Sciatic nerve (tissue), 2 donors: Measurements from ENCODE around the gene TM4SF4. TPM values are rescaled to one million over a fixed set of nuclear protein-coding genes. Genes with fewer than 3 reads are reported as not detected.
A peak's percentile ranks its signal among the peaks of the same experiment; 100 is the strongest.
"Not testable (repeated sequence)": the region's sequence is repeated elsewhere in the genome, so short reads cannot be mapped to it uniquely, and the experiment has no call there.

Experiments
- ATAC-seq: fragments of 200-7000 bp; cut with Tn5 transposase; one replicate; pipeline ENCODE4 v1.9.1; 2020; ENCODE audit warnings: mild to moderate bottlenecking, moderate library complexity
- DNase-seq: peaks from one replicate; pipeline ENCODE4 v3.0.0-alpha.2; 2020; ENCODE audit warnings: low spot score
- intact Hi-C: fragments of 100-400 bp; cut with DNase I; formaldehyde crosslinking; loops from one replicate; pipeline ENCODE4 v1.14.2; 2022
- total RNA-seq: library from RNA; stranded (reverse); fragmentation: NEBNext Ultra II Directional; extraction: Animal tissue kit (Norgen Biotek cat#: 25700); gene quantifications from one replicate; pipeline ENCODE4 v1.2.1, GENCODE V29; 2021
- donor health status: DM: no; HTN: no; CAD: no.
- donor health status: DM: no; HTN: no; CAD: no.

TM4SF4 gene
- total RNA-seq, result not detected

GRCh38 chr3:149474250-149474817, at the start of gene TM4SF4:
Gene TM4SF4 (plus strand): TSS chr3:149474697. CDS start chr3:149474878, 181 bp downstream.
- intact Hi-C loops, result loop anchor here (10.0 kb wide), 1 partner anchor 50 kb away; no protein-coding TSS in a partner anchor
- ATAC-seq, result no peak
- DNase-seq, result no peak

DNA sequence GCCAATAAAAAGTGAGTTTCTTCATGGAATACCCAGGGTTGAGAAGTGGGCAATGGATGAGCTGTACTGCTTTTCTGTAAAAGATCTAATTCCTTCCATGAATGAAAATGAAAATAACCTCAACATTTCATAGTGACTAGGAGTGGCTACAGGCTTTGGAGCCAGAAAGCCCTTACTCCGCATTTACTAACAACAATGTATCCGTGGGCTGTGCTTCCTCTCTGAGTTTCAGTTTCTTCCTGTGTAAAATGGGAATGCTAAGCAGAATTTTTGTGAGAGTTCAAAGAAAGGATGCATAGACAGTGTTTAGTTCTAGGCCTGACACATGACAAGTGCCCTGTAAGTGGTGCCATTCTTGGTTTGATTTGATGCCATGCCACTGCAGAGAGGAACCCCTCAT, 49.6 kb upstream of the TM4SF4 start:
- intact Hi-C loops, result loop anchor here (10.0 kb wide), 1 partner anchor 50 kb away; the partner anchor contains the start of gene TM4SF4
- ATAC-seq, result peak; percentile 55
- no peak for DNase-seq

DNA sequence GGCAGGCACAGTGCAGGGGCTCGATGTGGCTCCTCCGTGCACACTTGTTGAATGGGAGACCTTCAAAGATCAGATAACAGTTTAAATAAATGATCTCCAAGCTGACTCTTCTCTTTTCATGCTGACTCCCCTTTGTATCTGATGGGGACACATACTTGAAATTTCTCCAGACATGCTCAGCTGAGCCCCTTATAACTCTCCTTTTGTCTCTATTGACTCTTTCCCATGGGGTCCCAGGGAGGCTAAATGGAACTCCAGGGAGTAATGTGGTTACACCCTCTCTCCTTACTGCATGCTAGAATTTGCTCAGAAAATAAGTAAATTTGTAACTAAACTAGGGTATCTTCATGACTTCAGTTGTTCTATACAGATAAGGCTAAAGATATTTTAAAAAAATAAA, 48.2 kb upstream of the TM4SF4 start:
- DNase-seq, result no peak
- ATAC-seq, result no peak
- intact Hi-C loops, result loop anchor here (10.0 kb wide), 1 partner anchor 48 kb away; the partner anchor contains the start of gene TM4SF4

GRCh38 chr3:149428087-149428486, 46.4 kb upstream of the TM4SF4 start:
- DNase-seq (no peak), ATAC-seq (no peak)
- intact Hi-C loops, result loop anchor here (10.0 kb wide), 1 partner anchor 47 kb away; the partner anchor contains the start of gene TM4SF4

GRCh38 chr3:149430216-149430615, 44.3 kb upstream of the TM4SF4 start:
- ATAC-seq (no peak), DNase-seq (no peak)

DNA sequence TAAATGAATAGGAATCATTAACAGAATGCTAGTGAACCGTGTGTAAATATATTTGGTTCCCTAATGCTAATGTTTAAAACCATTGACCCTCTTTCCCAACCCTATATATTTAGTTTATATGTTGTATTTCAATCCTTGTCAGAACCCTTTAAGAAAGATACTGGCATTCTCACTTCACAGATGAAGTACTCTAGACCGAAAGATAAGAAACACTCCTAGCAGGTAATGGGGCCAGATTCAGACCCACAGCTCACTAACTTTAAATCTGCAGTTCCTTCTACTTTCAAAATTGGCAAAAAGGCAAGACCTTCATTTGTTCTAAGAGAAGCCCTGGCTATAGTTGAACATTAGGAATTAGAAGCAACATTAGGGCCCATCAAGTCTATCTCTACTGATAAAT, 42.3 kb upstream of the TM4SF4 start:
- ATAC-seq, result no peak
- no peak for DNase-seq
- intact Hi-C loops, result no loop called here

More at GRCh38 chr3:149430216-149430615, 44.3 kb upstream of the TM4SF4 start:
- intact Hi-C loops, result no loop called here

- intact Hi-C loops, result loop anchor here (5.0 kb wide), 1 partner anchor 521 kb away; no protein-coding TSS in a partner anchor
- ATAC-seq, result no peak
Measured at GRCh38 chr3:149435996-149436885, 38.3 kb upstream of the TM4SF4 start.

GRCh38 chr3:149437286-149437685, 37.2 kb upstream of the TM4SF4 start:
- ATAC-seq (no peak), DNase-seq (no peak)
- intact Hi-C loops, result loop anchor here (5.0 kb wide), 1 partner anchor 520 kb away; no protein-coding TSS in a partner anchor

More at GRCh38 chr3:149435996-149436885, 38.3 kb upstream of the TM4SF4 start:
- no peak for DNase-seq

- ATAC-seq, result no peak
- intact Hi-C loops, result loop anchor here (5.0 kb wide), 1 partner anchor 520 kb away; no protein-coding TSS in a partner anchor
- no peak for DNase-seq
Measured at GRCh38 chr3:149437710-149438109, 36.8 kb upstream of the TM4SF4 start.

DNA sequence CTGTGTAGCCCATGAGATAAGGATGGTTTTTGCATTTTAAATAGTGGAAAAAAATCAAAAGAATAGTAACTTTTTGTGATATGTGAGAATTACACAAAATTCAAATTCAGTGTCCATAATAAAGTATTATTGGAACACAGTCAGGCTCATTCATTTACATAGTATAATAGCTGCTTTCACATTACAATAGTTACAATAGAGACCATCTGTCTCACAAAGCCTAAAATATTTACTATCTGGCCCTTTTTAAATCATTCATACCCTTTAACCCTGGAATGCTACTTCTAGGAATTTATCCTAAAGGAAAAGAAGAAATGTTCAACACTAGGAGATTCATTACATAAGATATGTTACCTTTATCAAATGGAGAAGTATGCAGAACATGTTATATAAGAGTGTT, 35.5 kb upstream of the TM4SF4 start:
- DNase-seq (no peak), ATAC-seq (no peak)
- intact Hi-C loops, result loop anchor here (5.0 kb wide), 1 partner anchor 518 kb away; no protein-coding TSS in a partner anchor

DNA sequence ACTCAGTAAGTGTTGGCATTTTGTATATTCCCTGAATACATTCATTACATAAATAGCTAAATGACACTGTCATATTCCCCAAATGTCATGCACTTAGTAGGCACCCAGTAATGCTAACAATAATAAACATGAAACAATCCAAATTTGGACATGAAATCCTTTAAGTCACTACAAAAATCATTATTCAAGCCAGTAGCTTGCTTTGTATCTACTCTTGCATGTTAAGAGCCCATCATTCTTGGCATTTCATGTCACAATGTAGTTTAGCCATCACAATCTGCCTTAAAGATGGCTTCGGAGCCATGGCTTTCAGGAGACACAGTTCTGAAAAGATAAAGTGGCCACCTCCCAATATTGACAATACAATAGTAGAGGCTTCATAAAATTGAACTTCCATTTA, 32.9 kb upstream of the TM4SF4 start:
- ATAC-seq (no peak), DNase-seq (no peak)
- intact Hi-C loops, result no loop called here

GRCh38 chr3:149442043-149442442, 32.5 kb upstream of the TM4SF4 start:
- DNase-seq, result no peak
- no peak for ATAC-seq
- intact Hi-C loops, result no loop called here

DNA sequence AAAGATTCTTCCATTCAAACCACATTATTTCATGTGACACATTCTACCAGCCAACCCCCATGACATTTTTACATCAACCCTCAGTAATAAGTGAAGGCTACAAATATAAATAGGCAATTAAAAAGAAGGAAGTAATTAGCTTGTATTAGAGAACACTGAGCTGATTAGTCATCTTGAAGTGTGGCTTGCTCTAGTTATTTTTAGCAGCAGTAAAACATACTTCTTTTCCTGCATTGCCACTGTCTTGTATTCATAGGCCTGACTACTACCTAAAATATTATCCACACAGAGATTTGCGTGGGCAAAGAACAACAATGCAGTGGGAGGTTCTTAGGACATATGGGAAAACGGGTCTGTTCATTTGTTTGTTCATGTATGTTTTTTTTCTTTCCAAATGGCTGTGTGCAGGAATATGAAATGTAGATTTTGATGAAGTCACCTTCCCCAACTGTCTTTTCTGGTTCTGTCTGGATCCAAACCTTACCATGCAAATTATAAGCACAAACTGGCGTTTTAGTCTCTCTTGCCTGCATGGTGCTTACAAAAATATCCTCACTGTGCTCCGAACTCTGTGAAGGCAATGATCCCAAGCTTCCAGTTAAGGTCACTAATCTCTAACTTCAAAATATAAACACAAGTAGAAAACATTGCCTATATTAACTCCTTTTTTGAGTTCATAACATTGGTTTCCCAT, 31.5 kb upstream of the TM4SF4 start:
- intact Hi-C loops, result no loop called here
- DNase-seq, result no peak
- no peak for ATAC-seq

DNA sequence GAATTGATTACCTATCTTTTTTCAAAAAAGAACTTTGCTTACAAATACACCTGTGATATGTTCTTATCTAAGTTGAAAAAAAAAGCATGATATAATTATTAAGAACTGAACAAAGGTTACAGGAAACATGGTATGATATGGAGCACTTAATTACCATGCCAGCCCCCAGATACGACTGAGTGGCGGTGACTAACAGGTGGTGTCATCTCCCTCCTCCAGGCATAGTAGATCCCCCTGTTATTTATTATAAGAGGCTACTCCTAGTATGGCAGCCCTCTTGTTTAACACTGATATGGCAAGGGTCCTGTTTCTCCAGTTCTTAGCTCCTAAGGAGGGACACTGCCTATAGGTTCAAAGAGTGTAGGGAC, 31.0 kb upstream of the TM4SF4 start:
- ATAC-seq (no peak), DNase-seq (no peak)
- intact Hi-C loops, result no loop called here

DNA sequence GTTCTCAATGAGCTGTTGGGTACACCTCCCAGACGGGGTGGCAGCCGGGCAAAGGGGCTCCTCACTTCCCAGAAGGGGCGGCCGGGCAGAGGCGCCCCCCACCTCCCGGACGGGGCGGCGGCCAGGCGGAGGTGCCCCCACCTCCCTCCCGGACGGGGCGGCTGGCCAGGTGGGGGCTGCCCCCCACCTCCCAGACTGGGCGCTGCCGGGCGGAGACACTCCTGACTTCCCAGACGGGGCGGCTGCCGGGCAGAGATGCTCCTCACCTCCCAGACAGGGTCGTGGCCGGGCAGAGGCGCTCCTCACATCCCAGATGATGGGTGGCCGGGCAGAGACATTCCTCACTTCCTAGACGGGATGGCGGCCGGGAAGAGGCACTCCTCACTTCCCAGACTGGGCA, 29.6 kb upstream of the TM4SF4 start:
- DNase-seq, intact Hi-C loops, ATAC-seq: not testable (repeated sequence)

DNA sequence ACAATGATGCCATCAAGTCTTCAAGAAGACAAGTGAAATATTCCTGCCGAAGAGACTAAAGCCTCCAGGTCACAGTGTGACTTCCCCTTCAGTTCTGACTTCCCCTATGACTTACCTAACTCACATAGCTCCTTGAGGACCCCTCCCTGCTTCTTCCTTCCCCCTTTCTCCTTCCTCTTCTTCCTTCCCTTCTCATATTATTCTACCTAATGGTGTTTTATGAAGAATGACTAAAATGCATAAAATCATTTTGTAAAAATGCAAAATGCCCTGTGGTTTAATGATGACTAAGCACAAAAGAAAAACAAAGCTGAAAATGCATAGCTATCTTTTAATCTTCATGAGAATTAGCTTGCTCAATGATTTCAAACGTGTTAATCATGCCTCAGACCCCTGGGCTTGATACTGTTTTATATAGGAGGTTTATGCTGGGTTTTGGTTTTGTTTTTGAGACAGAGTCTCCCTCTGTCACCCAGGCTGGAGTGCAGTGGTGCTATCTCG, 26.1 kb upstream of the TM4SF4 start:
- ATAC-seq (peak; percentile 39), DNase-seq (no peak)
- intact Hi-C loops, result no loop called here

GRCh38 chr3:149449182-149449581, 25.3 kb upstream of the TM4SF4 start:
- intact Hi-C loops, result no loop called here
- ATAC-seq, result no peak
- no peak for DNase-seq

DNA sequence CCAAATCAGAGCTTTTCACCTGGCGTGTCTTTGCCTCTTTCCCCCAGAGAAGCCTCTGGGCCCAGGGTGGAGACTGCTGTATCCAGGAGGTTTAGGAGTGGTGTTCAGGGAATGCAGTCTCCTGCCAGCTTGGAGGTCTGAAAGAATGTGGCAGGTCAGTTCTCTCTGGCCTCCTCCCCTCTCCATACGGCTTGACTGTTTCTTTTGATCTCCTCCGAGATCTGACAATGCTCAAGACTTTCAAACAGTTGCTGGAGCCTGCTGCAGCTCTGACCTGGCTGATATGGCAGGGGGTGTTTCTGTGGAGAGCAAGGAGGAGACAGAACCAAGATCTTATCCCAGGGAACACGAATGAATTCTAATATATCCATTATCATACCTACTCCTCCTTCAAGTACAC, 24.7 kb upstream of the TM4SF4 start:
- DNase-seq (no peak), ATAC-seq (peak; percentile 49)
- intact Hi-C loops, result no loop called here

- ATAC-seq, result no peak
- DNase-seq, result no peak
- intact Hi-C loops, result no loop called here
Measured at GRCh38 chr3:149450281-149450680, 24.2 kb upstream of the TM4SF4 start.
